Esophagus squamous epithelium (tissue), 5 donors: ENCODE data around the gene CR1L. TPM values are rescaled to one million over a fixed set of nuclear protein-coding genes. Genes with fewer than 3 reads are reported as not detected.
A peak's percentile ranks its signal among the peaks of the same experiment; 100 is the strongest.

Experiments
- DNase-seq: peaks from one replicate; lab custom pipeline; 2025; lab: John Stamatoyannopoulos, UW
- H3K27ac ChIP-seq, 4 donors: fragments of 200-600 bp; sonication (generic); one replicate each; pipeline ENCODE4 v1.5.1; 2016 to 2019; ENCODE audit warnings: mild to moderate bottlenecking in 1 of 4
- H3K27me3 ChIP-seq, 4 donors: fragments of 200-600 bp; sonication (generic); 1 replicate in 3 of 4; 2 replicates in 1 of 4; pipeline versions ENCODE4 v1.5.1 to v1.6.0; 2017 to 2021; ENCODE audit warnings: antibody characterized with exemption in 1 of 4
- H3K36me3 ChIP-seq, 3 donors: fragments of 200-600 bp; sonication (generic); one replicate each; pipeline ENCODE4 v1.5.1; 2016 to 2019
- H3K4me1 ChIP-seq, 3 donors: fragments of 200-600 bp; sonication (generic); one replicate each; pipeline ENCODE4 v1.5.1; 2017 to 2019
- H3K4me3 ChIP-seq, 4 donors: fragments of 200-600 bp; sonication (generic); 1 replicate in 3 of 4; 2 replicates in 1 of 4; pipeline ENCODE4 v1.5.1; 2016 to 2019; ENCODE audit warnings: mild to moderate bottlenecking in 2 of 4, moderate library complexity in 1 of 4
- H3K9me3 ChIP-seq, 3 donors: fragments of 200-600 bp; sonication (generic); one replicate each; pipeline ENCODE4 v1.5.1; 2016 to 2019
- POLR2A ChIP-seq, 4 donors: fragments of 450-650 bp; IDR thresholded peaks; one replicate each; pipeline ENCODE4 v1.6.1; 2017; ENCODE audit warnings: antibody characterized with exemption in 4 of 4, mild to moderate bottlenecking in 4 of 4, moderate library complexity in 3 of 4
- WGBS, 2 donors: methylation state at CpG; one replicate each; pipeline ENCODE4 v1.1.5; 2018; 5-methylcytosine and 5-hydroxymethylcytosine counted together
- intact Hi-C: fragments of 100-400 bp; cut with DNase I; formaldehyde crosslinking; loops from one replicate; pipeline ENCODE4 v1.15.0; 2022
- total RNA-seq, 4 donors: library from RNA; depleted of rRNA; stranded (reverse); fragments of >200 nt; gene quantifications; one replicate each; pipeline ENCODE4 v1.1.0, GENCODE V29; 2016
- TF ChIP-seq, protein P1 (sequence below), 6 experiments: fragments of 450-650 bp in 4 of 6; fragments of 200-600 bp in 2 of 6; sonication (generic) in 2 of 6; IDR thresholded peaks; one replicate each; pipeline ENCODE4 v1.5.1; 2016 to 2019; ENCODE audit warnings: antibody characterized with exemption in 6 of 6, mild to moderate bottlenecking in 4 of 6, moderate library complexity in 4 of 6
- donor health status: DM: yes; HTN: yes; CAD: no.

Gene CR1L
- total RNA-seq, 4 donors from 2014 or later: not detected

DNA sequence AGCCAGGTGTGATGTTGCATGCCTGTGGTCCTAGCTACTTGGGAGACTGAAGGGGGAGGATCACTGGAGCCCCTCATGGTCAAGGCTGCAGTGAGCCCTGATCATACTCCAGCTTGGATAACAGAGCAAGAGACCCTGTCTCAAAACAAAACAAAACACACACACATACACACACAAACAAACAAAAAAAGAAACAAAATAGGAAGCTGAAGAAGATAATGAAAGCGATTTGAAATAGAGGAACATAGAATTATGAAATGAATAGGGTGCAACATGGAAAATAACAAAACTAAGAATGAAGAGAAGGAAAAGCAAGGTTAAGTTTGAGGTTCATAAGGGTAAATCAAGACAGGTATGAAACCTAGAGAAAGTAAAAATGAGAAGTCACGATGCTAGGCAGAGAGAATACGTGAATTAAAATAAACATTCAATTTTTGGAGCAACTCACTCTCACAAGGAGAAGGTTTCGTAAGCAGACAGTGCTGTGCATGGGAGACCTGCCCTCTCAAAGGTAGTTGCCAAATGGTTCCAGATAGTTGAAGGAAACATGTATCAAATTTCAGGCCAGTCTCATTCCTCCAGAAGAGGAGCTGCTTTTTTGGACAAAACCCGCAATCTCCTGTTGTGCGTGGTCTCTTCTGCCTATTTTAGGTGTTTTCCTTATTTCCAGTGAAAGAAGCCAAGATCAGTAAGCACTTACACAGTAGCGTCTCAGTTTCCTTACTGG, 110.2 kb downstream of the CR1L start:
- TF ChIP-seq, protein P1, sequence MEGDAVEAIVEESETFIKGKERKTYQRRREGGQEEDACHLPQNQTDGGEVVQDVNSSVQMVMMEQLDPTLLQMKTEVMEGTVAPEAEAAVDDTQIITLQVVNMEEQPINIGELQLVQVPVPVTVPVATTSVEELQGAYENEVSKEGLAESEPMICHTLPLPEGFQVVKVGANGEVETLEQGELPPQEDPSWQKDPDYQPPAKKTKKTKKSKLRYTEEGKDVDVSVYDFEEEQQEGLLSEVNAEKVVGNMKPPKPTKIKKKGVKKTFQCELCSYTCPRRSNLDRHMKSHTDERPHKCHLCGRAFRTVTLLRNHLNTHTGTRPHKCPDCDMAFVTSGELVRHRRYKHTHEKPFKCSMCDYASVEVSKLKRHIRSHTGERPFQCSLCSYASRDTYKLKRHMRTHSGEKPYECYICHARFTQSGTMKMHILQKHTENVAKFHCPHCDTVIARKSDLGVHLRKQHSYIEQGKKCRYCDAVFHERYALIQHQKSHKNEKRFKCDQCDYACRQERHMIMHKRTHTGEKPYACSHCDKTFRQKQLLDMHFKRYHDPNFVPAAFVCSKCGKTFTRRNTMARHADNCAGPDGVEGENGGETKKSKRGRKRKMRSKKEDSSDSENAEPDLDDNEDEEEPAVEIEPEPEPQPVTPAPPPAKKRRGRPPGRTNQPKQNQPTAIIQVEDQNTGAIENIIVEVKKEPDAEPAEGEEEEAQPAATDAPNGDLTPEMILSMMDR (IDR thresholded peaks at IDR 0.05): no peak
- TF ChIP-seq POLR2A (IDR thresholded peaks at IDR 0.05): no peak
- no peaks in the 10 kb centered on the region for H3K27me3 ChIP-seq
- peaks cover 0 to 33% (median 8%) of the 10 kb centered on the region in 3 donors for H3K36me3 ChIP-seq
- H3K9me3 ChIP-seq: no peaks in the 10 kb centered on the region
- WGBS, 2 donors: 43 to 63% methylated on average over 7 of the region's 7 CpGs
- peaks cover 20 to 61% (median 41%) of the 10 kb centered on the region in 3 donors for H3K4me1 ChIP-seq
- peak overlapping the region in 3 of 4 donors; percentile 0 to 21 (median 8) for H3K4me3 ChIP-seq
- H3K27ac ChIP-seq: peak overlapping the region; percentile 9 to 61 (median 42)
- intact Hi-C loops: no loop called here
- no peak for DNase-seq

DNA sequence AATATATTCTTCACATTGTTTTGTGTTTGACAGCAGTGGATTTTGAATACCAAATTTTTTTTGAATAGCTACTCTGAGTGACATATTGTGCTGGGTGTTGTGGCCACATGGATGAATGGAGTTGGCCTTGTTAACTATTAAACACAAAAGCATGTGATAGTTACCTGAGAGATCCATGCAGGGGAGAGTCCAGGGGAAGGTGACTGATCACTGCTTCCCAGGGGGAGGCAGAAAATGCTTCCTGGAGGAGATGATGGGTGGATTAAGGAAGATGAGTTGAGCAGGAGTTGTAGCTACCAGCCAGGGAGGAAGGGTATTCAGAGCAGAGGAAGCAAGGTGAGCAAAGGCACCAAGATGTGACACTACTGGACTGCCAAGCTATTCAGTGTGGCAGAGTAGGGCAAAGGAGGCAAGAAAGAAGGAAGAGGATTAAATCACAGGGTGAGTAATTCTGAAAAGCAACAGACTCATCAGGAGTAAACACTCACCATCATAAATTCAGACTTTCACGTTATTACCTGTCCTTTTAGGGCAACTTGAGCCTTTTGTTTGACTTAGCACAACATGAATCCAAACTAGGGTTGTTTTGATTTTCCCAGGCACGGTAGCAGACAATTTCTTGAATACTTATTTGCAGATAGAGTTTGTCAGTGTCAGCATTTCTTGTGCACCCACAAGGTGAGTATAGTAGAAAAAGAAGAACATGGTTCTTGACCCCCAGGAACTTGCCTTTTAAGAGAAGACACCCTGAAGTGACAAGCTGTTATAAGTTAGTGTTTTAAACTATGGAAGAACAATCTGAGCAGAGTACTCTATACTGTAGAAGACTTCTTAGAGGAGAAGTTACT, 111.1 kb downstream of the CR1L start:
- Histone ChIP-seq H3K4me1 (peaks cover 20 to 52% (median 35%) of the 10 kb centered on the region in 3 donors), H3K36me3 (peaks cover 0 to 42% (median 13%) of the 10 kb centered on the region in 3 donors), H3K27me3 (no peaks in the 10 kb centered on the region), H3K9me3 (no peaks in the 10 kb centered on the region), H3K4me3 (peak overlapping the region in 1 of 4 donors; percentile 21), H3K27ac (peak overlapping the region in 3 of 4 donors; percentile 30 to 61 (median 55))
- DNase-seq: no peak
- TF ChIP-seq, protein P1 (IDR thresholded peaks at IDR 0.05): no peak
- no peak for TF ChIP-seq POLR2A (IDR thresholded peaks at IDR 0.05)
- intact Hi-C loops: no loop called here
- 26 to 33% methylated on average over 2 of the region's 2 CpGs for WGBS, 2 donors

DNA sequence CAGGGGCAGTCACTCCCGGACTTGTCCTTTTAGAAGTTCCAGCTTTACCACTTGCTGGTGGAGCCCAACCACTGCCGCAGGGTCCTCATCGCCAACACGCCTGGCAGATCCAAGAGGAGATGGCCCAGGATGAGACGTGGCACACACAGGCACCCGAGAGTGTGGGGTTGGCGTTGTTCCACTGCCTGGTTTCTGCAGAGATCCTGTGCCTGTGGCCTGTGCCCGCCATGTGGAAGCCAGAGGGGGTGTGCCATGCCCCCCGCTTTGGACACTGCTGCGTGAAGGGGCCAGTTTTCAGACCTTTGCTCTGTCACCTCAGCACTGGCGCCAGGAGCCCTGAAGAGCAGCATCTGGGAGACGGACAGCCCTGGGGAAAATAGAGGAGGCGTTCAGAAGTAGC, 117.7 kb downstream of the CR1L start:
- TF ChIP-seq, protein P1 (IDR thresholded peaks at IDR 0.05): no peak
- TF ChIP-seq POLR2A (IDR thresholded peaks at IDR 0.05): no peak
- no peaks in the 10 kb centered on the region for H3K9me3 ChIP-seq
- no peak for DNase-seq
- 87 to 100% methylated on average over 1 to 6 of the region's 13 CpGs for WGBS, 2 donors
- no peak overlapping the region for H3K4me3 ChIP-seq
- no peaks in the 10 kb centered on the region for H3K27me3 ChIP-seq
- intact Hi-C loops: no loop called here
- no peaks in the 10 kb centered on the region for H3K4me1 ChIP-seq
- no peak overlapping the region for H3K27ac ChIP-seq
- H3K36me3 ChIP-seq: peaks cover 8 to 100% (median 16%) of the 10 kb centered on the region in 3 donors

DNA sequence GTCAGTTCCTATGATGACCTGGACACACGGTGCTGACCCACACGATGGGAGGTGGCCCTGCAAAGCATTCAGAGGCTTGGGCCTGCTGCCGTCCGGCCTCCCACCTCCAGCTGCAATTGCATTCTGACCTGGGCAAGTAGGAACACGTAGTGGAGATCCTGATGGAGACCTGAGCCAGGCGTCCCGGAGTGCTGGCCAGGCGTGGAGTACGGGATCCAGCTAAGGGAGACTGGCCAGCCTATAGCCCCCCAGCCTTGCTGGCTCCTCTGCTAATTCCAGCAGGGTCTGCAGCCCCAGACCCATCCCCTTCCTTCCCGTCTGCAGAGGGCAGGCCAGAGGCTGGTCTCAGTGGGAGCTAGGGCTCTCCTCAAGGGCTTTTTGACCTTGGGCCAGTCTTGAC, 118.2 kb downstream of the CR1L start:
- 76 to 90% methylated on average over 5 to 6 of the region's 10 CpGs for WGBS, 2 donors
- no peak overlapping the region for H3K27ac ChIP-seq
- peaks cover 8 to 100% (median 14%) of the 10 kb centered on the region in 3 donors for H3K36me3 ChIP-seq
- no peak overlapping the region for H3K4me3 ChIP-seq
- H3K4me1 ChIP-seq: no peaks in the 10 kb centered on the region
- no peaks in the 10 kb centered on the region for H3K27me3 ChIP-seq
- no peaks in the 10 kb centered on the region for H3K9me3 ChIP-seq
- no peak for DNase-seq
- TF ChIP-seq, protein P1 (IDR thresholded peaks at IDR 0.05): no peak
- no peak for TF ChIP-seq POLR2A (IDR thresholded peaks at IDR 0.05)
- intact Hi-C loops: no loop called here

DNA sequence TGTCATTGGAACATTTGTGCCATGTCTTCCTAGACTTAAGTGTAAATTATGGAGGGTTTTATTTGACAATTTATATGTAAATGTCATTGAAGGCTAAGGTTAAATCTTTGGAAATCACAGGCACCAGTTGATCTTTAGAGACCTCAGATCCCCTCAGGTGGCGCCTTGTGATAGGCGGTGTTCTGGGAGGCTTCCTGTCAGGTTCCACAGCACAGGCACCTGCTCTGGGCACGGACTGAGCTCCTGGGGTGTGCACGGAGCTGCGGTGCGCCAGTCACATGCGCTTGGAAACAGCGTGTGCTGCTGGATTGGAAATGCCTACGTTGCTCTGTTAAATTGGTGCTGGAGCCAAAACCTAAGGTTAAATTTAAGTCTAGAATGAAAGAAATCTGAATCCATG, 119.0 kb downstream of the CR1L start:
- peaks cover 8 to 100% (median 14%) of the 10 kb centered on the region in 3 donors for H3K36me3 ChIP-seq
- no peak overlapping the region for H3K27ac ChIP-seq
- whole genome bisulfite sequencing, 2 donors: 92 to 96% methylated on average over 8 to 9 of the region's 9 CpGs
- H3K27me3 ChIP-seq: no peaks in the 10 kb centered on the region
- no peaks in the 10 kb centered on the region for H3K4me1 ChIP-seq
- intact Hi-C loops: no loop called here
- no peak for TF ChIP-seq POLR2A (IDR thresholded peaks at IDR 0.05)
- TF ChIP-seq, protein P1 (IDR thresholded peaks at IDR 0.05): no peak
- DNase-seq: no peak
- H3K4me3 ChIP-seq: no peak overlapping the region
- no peaks in the 10 kb centered on the region for H3K9me3 ChIP-seq
